NCI-H69 (cell line): ENCODE measurements around the gene SYMPK.

Experiments used
- DNase-seq: peaks from one replicate; lab custom pipeline; 2025; lab: John Stamatoyannopoulos, UW

The SYMPK gene

GRCh38 chr19:45781214-45782161 lies 81.5 kb downstream of the SYMPK start:
- DNase-seq, result peak; percentile 93

DNA sequence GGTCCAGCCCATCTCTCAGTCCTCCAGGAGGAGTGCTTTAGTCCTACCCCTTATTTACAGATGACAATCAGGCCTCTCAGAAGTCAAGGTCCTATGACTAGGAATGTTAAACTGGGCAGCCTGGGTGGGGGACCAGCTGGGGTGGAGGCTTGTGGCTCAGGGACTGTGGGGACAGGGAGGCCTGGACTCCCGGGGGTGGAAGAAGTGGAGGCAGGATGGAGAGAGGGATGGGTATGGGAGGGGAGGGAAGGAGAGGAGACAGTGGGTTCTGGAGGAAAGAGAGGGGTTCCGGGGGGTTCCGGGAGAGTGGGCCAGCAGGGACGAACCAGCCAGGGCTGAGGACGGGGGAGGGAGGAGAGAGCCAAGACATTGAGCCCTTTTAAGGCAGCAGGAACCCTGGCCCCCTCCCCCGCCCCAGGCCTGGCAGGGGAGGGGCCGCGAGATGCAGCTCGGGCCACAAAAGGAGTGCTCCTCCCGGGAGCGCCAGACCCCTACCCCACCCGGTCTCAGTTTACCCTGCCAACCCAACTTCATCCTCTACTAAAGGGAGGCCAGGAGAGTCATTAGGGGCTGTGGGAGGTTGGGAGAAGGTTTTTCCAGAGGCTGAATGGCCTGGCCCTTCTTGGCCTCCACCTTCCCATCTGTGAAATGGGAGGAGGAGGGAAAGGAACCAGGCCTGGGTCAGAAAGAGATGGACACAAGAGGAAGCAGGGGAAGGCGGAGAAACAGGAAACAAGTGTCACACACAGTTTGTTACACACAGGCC lies 82.3 kb downstream of the SYMPK start:
- peak; percentile 71 for DNase-seq

DNA sequence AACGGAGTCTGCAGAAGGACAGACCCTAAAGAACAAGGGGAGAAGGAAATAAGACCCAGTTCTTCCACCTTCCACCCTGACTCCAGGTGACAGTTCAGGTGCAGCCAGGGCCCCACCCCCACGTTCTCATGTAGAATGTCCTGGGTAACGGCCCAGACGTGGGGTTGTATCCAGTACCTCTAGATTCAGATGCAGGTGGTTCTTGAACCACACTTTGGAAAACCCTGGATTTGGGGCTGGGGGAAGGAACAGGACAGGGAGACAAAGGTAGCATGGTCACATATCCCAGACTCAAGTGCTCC lies 82.8 kb downstream of the SYMPK start:
- DNase-seq, result peak; percentile 55

GRCh38 chr19:45779231-45780145 lies 83.5 kb downstream of the SYMPK start:
- DNase-seq, result peak; percentile 94

DNA sequence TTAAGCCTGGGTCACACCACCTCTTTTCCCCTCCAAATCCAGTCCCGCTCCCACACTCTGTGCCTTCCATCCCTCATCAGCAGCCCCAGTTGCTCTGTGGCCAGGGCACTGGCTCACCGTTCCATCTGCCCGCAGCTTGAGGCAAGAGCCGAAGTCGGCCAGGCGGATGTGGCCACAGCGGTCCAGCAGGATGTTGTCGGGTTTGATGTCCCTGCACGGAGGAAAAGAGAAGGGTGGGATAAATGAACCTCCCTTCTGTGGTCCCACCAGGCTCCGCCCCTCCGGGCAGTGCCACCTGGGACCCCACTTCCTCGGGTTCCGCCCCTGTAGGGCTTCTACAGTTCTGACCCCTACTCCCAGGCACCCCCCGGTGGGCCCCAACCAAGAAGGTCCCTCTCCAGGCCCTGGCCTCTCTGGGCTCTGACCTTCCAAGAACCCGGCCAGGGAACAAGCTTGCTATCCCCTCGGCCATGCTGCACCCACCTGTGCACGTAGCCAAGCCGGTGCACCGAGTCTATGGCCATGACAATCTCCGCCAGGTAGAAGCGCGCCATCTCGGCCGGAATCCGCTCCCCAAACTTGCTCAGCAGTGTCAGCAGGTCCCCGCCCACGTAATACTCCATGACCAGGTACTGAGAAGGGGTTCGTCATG lies 84.8 kb downstream of the SYMPK start:
- no peak for DNase-seq

DNA sequence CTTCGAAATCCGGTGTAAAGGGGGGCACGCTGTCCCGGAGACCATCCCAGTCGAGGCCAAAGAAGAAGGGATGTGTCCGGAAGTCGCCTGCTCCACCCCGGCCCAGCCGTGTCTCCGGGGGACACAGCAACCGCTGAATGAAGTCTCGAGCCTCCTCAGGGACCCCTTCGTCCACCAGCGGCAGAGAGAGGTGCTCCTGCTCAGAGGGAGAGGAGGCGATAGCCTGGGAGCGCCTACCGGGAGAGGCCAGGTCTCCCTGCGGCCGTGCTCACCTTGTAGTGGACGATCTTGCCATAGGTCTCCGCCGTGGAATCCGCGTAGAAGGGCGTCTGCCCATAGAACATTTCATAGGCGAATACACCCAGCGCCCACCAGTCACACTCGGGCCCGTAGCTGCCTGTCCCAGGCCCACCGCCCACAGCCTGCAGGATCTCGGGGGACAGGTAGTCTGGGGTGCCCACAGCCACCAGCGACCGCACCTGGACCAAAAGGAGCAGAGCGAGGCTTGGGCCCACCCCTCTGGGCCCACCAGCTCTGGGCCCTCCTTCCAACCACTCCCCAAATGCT lies 85.5 kb downstream of the SYMPK start:
- no peak for DNase-seq

DNA sequence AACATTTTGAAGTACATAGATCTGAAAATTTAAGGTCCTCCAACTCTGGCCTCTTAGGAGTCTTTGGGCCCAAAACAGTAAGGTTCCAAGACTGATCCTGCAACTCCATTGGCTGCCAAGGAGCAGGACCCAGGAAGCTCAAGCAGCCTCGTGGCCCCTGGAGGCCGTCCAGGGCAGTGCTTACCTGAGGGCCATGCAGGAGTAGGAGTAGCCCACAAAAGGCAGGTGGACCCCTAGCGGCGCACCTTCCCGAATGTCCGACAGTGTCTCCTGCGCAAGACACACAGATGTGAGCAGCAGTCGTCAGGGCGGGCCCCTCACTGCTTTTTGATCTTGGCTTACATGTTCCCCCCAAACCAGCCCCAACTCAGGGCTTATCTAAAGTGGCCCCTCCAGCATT lies 88.2 kb downstream of the SYMPK start:
- no peak for DNase-seq

- no peak for DNase-seq
These were observed 89.6 kb downstream of the SYMPK start for GRCh38 chr19:45773384-45773783.

- no peak for DNase-seq
These were observed 90.0 kb downstream of the SYMPK start for GRCh38 chr19:45772912-45773311.

DNA sequence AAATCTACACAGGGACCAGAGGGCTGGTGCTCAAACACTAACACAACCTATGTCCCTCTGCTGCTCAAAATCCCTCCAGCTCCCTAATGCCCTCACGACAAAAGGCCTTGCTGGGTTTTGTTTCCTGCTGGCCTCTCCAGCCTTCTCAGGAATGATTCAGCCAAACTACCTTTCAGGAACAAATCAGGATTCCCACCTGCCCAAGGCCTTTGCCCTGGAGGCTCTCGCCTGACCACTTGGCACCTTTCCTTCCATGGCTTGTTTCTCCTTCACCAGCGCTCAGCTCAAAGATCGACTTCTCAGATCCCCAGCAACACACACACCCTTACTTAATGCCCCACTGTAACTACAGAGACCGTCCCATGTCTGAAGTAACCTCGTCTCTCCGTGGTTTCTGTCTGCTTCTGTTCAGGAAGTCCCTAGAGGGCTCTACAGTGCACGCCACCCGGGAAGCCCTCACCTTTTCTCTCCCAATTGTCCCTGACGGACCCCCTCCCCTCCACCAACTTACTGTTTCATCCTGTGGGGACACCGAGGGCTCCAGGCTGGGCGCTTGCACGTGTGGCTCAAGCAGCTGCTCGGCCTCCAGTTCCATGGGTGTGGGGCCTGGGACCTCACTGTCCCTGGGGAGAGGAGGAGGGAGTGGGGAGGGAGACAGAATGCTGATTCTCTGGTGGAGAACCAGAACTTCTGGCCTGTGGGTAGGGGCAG lies 90.7 kb downstream of the SYMPK start:
- DNase-seq, result no peak

DNA sequence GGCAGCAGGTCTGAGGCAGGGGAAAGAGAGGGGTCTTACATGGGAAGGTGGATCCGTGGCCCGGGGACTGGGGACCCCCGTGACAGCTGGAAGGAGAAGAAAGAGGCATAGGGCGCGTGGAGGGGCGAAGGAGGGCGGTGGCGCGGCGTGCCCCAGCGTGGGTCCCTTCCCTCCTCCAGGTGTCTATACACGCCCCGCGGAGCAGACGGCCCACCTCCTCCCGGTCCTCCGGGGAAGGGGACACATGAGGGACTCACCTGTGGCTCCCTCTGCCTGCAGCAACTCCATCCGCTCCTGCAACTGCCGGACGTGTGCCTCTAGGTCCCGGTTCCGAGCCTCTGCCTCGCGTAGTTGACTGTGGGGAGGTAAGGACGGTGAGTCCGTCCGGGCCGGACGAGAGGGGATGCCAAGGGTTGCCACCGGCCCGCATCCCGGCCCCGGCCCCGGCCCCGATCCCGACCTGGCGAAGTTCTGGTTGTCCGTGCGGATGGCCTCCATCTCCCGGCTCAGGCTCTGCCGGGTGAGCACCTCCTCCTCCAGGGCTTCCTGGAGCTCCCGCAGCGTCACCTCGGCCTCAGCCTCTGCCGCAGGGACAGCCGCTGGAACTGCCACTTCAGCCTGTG lies 91.5 kb downstream of the SYMPK start:
- no peak for DNase-seq

DNA sequence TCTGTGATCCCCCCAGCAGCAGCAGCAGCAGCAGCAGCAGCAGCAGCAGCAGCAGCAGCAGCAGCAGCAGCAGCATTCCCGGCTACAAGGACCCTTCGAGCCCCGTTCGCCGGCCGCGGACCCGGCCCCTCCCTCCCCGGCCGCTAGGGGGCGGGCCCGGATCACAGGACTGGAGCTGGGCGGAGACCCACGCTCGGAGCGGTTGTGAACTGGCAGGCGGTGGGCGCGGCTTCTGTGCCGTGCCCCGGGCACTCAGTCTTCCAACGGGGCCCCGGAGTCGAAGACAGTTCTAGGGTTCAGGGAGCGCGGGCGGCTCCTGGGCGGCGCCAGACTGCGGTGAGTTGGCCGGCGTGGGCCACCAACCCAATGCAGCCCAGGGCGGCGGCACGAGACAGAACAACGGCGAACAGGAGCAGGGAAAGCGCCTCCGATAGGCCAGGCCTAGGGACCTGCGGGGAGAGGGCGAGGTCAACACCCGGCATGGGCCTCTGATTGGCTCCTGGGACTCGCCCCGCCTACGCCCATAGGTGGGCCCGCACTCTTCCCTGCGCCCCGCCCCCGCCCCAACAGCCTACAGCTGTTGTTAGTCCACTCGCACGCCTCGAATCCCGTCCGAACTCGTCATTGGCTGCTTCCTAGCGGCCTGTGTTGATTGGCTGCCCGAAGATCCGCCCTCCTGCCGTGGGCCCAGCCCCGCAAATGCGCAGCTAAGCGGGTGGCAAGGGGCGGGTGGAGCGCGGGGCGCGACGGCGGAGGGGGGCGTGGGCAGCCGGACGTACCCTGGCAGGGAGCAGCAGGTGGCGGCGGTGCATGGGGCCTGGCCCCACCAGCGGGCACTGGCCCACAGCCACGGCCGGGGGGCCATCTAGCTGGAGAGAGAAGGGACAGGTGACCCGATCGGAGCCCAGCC lies 92.5 kb downstream of the SYMPK start:
- DNase-seq, result peak; percentile 99

- DNase-seq, result peak; percentile 75
These were observed 93.1 kb downstream of the SYMPK start for GRCh38 chr19:45769821-45770191.

DNA sequence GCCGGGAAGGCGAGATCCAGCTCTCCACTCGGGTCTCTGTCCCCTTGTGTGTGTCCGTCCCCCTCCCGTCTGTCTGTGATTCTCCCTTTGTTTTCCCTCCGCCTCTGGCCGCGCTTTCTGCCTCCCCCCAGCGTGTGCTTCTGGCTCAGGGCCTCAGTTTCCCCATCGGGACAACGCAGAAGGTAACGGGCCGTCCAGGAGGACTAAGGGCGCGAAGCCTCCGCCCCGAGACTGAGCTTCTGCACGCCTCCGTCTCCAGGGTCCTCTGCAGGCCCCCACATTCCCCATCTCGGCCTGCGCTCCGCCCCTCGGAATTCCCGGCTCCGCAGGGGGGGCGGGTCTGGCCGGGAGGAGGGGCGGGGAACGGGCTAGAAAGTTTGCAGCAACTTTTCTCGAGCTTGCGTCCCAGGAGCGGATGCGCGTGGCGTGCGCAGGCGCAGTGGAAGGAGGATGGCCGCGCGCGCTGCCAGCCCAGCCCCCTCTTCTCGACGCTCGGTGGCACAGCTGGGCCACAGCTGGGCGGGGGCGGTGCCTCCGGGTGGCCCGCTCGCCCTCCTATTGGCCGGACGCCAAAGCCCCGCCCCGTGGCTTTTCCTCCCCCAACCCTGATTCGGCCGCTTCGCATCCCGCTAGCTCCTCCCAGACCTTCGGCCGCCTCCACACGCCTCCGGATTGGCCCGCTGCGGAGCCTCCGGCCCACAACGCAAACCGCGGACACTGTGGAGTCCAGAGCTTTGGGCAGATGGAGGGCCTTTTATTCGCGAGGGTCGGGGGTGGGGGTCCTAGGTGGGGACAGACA lies 93.8 kb downstream of the SYMPK start, which contains the start of gene SIX5:
SIX5 (minus strand) TSS at position 269 of the 799 bp plus-strand sequence. CDS start 408 bp downstream, outside the sequence.
- DNase-seq, result peak; percentile 98

DNA sequence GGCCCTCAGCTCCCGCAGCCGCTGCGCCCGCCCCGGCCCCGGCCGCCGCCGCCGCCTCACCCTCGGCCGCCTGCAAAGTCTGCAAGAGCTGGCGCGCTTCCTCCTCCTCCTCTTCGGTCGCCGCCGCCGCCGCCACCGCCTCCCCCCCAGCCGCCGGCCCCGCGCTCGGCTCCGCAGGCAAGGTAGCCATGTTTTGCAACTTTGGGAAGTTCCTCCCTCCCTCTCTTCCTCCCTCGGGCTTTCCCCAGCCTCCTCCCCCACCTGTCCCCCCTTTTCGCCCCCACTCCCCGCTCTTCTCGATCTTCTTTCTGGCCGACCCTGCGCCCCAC lies 94.3 kb downstream of the SYMPK start:
- DNase-seq, result peak; percentile 69

- DNase-seq, result peak; percentile 73
These were observed 94.9 kb downstream of the SYMPK start for GRCh38 chr19:45767881-45768654.

GRCh38 chr19:45767410-45767880 lies 95.5 kb downstream of the SYMPK start:
- DNase-seq, result peak; percentile 63
